A673 (cell line): Measurements from ENCODE around the gene PTTG1IP.

Experiments
- CTCF ChIP-seq: fragments of 300-800, 200-600 bp; sonication (generic); conservative IDR thresholded peaks from 2 replicates; pipeline ENCODE4 v1.5.1; 2017; ENCODE audit warnings: low read depth, mild to moderate bottlenecking, antibody characterized with exemption, low read length, moderate library complexity, mixed read lengths
- EZH2 ChIP-seq: fragments of 200-600 bp; sonication (generic); IDR thresholded peaks from 2 replicates; pipeline ENCODE4 v1.6.1; 2017; ENCODE audit warnings: borderline replicate concordance, low read depth, mild to moderate bottlenecking, mixed read lengths, antibody characterized with exemption, low read length; ENCODE audit not compliant: poor library complexity, severe bottlenecking

- TF ChIP-seq CTCF (no peak), EZH2 (no peak)
Observed at GRCh38 chr21:44816761-44817505, 56.6 kb downstream of the PTTG1IP start.
